Measurements from ENCODE around the gene RGS7. TPM values are rescaled to one million over a fixed set of nuclear protein-coding genes. Genes with fewer than 3 reads are reported as not detected.

Gene RGS7
- total and polyA plus RNA-seq, 10 of the 15 experiments (the other 5 are each of a cell fraction or from before 2014, with no cell fraction given) = not detected

- Histone ChIP-seq H3K36me3 (ENCODE audit: control insufficient read depth in 2 of 2, insufficient read depth in 2 of 2, low read length in 1 of 2) (no peaks in the 10 kb centered on the region), H3K27me3 (replicated peaks in 1 of 2; ENCODE audit: control insufficient read depth in 2 of 2, insufficient read depth in 2 of 2, low read length in 1 of 2) (no peaks in the 10 kb centered on the region), H3K27ac (ENCODE audit: control insufficient read depth, insufficient read depth) (no peak overlapping the region), H3K9ac (ENCODE audit: control insufficient read depth, insufficient read depth, low read length) (no peak overlapping the region), H3K9me3 (replicated peaks; ENCODE audit: control insufficient read depth, insufficient read depth, low read length) (no peaks in the 10 kb centered on the region), H2AFZ (ENCODE audit: control insufficient read depth, low read depth, low read length) (no peak overlapping the region), H3K79me2 (ENCODE audit: control insufficient read depth, insufficient read depth, low read length) (no peaks in the 10 kb centered on the region), H3K4me1 (ENCODE audit: control insufficient read depth, insufficient read depth, low read length) (no peaks in the 10 kb centered on the region), H4K20me1 (ENCODE audit: control insufficient read depth, insufficient read depth) (no peaks in the 10 kb centered on the region), H3K4me2 (ENCODE audit: control insufficient read depth, insufficient read depth) (no peak overlapping the region), H3K4me3 (no peak overlapping the region)
- ChIA-PET SMC1A (ENCODE audit: uncharacterized antibody, unreplicated experiment) (no interaction called here), CTCF (no interaction called here), RAD21 (ENCODE audit: unreplicated experiment) (no interaction called here), POLR2A (no interaction called here)
- no peak for ATAC-seq
- 0% methylated on average over 2 of the region's 2 CpGs for WGBS (ENCODE audit: insufficient coverage, insufficient replicate concordance, low lambda C conversion rate, missing lambda C conversion rate)
- BruUV-seq (replicated peaks) = no TSS peak
- intact Hi-C loops (cut with micrococcal nuclease; ENCODE audit: unreplicated experiment) = loop anchor here (10.0 kb wide), 1 partner anchor 381 kb away; no protein-coding TSS in a partner anchor
- no peak for FAIRE-seq
- in situ Hi-C loops (cut with MboI) = no loop called here
- no peak for DNase-seq (ENCODE audit: low read depth, low spot score)
- TF ChIP-seq GABPA (IDR thresholded peaks at IDR 0.05; ENCODE audit: low read depth) (no peak), ZNF592 (IDR thresholded peaks at IDR 0.05) (no peak), TARDBP (IDR thresholded peaks at IDR 0.05; ENCODE audit: borderline replicate concordance) (no peak), E2F4 (IDR thresholded peaks at IDR 0.05; ENCODE audit: low read depth, low read length) (no peak), STAT1 (conservative IDR thresholded peaks at IDR 0.05) (no peak), SUZ12 (IDR thresholded peaks at IDR 0.05; ENCODE audit: unreplicated experiment) (no peak), NKRF (conservative IDR thresholded peaks at IDR 0.05) (no peak), ZZZ3 (IDR thresholded peaks at IDR 0.05; ENCODE audit: control insufficient read depth, insufficient read length, low read depth) (no peak), RB1 (IDR thresholded peaks at IDR 0.05; ENCODE audit: borderline replicate concordance) (no peak), GATAD2B (conservative IDR thresholded peaks at IDR 0.05; ENCODE audit: low read depth) (no peak), CHD4 (IDR thresholded peaks at IDR 0.05) (no peak), FOXM1 (IDR thresholded peaks at IDR 0.05; ENCODE audit: low read depth, low read length) (no peak), IKZF1 (conservative IDR thresholded peaks at IDR 0.05) (no peak), NFYA (IDR thresholded peaks at IDR 0.05; ENCODE audit: borderline replicate concordance, low read depth, low read length) (no peak), ZSCAN29 (IDR thresholded peaks at IDR 0.05) (no peak), RELA (IDR thresholded peaks at IDR 0.05; ENCODE audit: borderline replicate concordance, partially characterized antibody) (no peak), ZNF274 (IDR thresholded peaks at IDR 0.05; ENCODE audit: insufficient read depth, insufficient read length) (no peak), ESRRA (IDR thresholded peaks at IDR 0.05; ENCODE audit: low read length) (no peak), HDGF (IDR thresholded peaks at IDR 0.05) (no peak)
Measured at GRCh38 chr1:241265428-241265827, 91.6 kb downstream of the RGS7 start.

All from GM12878 (cell line).